OCI-LY3 (cell line): ENCODE results near the gene TMEM53.

Experiments used
- EZH2phosphoT487 ChIP-seq: fragments of 200-600 bp; shearing (Covaris generic); IDR thresholded peaks from 2 replicates; pipeline ENCODE4 v1.6.1; 2018; ENCODE audit warnings: antibody characterized with exemption, mixed run types, low read depth
- TF ChIP-seq, protein P1 (sequence below): fragments of 200-600, 300-600 bp; sonication (generic); IDR thresholded peaks from 2 replicates; pipeline ENCODE4 v1.5.1; 2014; ENCODE audit warnings: antibody characterized with exemption, low read length, low read depth

DNA sequence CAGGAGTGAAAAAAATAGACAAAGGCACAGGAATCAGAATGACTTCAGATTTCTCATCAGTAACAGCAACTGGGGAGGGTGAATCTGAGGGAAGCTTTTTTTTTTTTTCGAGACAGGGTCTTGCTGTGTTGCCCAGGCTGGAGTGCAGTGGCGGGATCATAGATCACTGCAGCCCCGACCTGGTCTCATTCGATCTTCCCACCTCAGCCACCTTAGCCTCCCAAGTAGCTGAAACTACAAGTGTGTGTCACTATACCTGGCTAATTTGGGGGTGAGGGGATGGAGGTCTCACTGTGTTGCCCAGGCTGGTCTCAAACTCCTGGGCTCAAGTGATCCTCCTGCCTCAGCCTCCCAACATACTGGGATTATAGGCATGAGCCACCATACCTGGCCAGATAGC, 10.9 kb upstream of the TMEM53 start:
- TF ChIP-seq, protein P1, sequence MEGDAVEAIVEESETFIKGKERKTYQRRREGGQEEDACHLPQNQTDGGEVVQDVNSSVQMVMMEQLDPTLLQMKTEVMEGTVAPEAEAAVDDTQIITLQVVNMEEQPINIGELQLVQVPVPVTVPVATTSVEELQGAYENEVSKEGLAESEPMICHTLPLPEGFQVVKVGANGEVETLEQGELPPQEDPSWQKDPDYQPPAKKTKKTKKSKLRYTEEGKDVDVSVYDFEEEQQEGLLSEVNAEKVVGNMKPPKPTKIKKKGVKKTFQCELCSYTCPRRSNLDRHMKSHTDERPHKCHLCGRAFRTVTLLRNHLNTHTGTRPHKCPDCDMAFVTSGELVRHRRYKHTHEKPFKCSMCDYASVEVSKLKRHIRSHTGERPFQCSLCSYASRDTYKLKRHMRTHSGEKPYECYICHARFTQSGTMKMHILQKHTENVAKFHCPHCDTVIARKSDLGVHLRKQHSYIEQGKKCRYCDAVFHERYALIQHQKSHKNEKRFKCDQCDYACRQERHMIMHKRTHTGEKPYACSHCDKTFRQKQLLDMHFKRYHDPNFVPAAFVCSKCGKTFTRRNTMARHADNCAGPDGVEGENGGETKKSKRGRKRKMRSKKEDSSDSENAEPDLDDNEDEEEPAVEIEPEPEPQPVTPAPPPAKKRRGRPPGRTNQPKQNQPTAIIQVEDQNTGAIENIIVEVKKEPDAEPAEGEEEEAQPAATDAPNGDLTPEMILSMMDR = no peak
- TF ChIP-seq EZH2phosphoT487 = no peak
